ENCODE results near the gene RNF223.
A peak's percentile ranks its signal among the peaks of the same experiment; 100 is the strongest.
"Not testable (repeated sequence)": the region's sequence is repeated elsewhere in the genome, so short reads cannot be mapped to it uniquely, and the experiment has no call there.

Gene RNF223

DNA sequence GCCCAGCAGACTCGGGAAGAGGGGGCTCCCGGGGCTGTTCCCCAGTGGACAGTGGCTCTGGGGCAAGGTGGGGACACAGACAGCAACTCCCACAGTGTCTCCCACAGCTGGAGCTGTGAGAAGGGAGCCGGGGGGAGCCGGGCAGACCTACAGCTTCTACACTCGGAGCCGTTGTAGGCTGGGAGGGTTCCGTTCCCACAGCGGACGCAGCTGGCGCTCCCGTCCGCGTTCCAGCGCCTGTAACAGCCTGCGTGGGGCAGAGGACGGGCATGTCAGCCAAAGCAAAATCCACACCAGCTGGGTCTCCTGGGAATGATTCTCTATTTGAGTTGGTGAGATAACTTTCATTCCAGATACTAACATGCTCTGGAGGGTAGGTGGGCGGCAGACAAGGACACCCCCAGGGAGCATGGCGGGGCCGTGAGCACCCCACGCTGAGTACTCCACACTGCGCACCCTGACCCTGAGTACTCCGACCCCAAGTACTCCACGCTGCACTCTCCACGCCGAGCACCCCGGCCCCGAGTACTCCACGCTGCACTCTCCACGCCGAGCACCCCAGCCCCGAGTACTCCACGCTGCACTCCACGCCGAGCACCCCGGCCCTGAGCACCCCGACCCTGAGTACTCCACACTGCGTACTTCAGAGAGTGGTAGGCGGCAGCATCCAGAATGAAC lies 13.4 kb upstream of the RNF223 start:
- DNase-seq (ENCODE audit: low read depth): no peak

DNA sequence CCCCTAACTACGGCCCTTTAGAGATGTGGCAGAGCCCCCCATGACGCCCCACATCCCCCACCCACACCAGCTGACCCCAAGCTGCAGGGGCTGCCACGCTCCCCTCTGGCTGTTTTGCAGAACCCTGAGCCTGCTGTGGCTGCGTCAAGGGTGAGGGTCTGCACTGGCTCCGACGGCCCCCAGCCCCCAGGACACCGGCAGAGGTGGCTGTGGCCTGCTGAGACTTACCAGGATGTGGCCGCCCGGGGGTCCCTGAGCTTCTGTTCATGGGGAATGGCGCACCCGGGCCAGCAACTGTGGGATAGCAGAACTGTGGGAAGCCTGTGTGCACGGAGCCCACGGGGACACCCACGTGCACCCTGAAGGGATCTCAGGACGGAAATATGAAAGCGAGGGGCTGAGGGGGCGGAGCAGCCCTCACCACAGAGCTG lies 12.8 kb upstream of the RNF223 start:
- DNase-seq (ENCODE audit: low read depth): no peak

DNA sequence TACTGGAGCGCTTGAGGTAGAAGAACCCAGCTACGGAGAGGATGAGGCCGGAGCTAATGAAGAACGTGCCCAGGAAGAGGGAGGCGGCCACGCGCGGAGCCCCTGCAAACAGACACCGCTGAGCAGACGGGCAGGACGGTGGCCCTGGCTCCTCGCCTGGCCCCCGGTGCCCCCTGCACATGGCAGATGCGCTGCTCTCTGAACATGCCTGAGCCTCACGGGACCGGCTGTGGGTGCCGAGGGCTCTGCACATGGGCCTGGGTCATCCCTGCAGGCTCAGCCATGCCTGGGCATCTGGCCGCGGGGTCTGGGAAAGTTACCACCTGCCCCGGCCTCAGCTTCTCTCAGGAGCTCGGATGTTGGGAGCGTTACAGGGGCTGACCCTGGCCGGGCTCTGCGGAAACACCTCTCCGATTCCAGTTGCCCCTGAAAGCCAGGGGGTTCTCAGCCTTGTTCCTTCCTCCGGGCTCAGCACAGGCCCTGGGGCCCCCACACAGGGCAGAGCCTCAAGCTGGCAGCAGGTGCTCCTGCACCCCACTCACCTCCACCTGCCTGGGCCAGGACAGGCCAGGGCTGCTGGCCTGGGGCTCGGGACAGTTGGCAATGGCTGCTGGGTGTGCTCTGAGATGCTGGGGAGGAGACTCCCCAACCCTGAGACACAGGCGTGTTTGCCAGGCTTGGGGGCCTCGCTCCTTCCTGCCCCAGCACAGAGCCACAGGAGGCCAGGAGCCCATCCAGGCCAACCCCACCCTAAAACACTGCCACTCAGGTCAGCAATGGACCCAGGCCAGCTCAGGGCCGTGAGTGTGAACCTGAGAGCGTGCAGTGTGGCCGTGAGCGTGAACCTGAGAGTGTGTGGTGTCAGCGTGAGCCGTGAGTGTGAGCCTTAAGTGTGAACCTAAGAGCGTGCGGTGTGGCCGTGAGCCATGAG lies 12.1 kb upstream of the RNF223 start:
- no peak for DNase-seq (ENCODE audit: low read depth)

DNA sequence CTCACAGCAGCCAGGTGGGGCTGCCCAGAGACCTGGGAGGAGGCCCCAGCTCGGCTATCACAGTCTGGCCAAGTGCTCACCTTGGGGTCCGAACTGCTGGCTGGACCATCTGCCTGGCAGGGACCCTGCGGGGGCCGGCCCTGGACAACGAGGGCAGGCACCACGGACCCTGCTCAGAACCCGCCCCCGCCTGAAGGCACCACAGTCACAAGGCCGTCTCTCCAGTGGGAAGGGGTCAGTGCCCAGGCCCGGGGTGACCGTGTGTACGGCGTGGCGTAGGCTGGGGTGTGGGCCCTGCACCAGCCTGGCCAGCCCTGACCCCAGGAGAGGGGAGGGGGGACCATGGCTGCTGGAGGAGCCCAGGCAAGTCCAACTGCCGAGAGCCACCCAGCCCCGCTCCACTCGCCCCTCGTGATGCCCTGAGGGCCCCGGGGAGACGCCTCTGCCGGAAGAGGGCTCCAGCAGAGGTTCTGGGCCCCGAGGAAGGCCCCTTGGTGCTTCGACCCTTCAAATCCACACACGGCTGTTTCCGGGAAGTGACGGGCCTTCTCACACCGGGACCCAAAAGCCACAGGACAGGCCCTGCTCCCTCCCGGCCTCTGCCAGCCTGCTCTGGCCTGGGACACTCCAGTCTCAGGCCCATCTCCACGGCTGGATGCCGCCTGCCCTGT lies 11.2 kb upstream of the RNF223 start:
- DNase-seq (ENCODE audit: low read depth): no peak

DNA sequence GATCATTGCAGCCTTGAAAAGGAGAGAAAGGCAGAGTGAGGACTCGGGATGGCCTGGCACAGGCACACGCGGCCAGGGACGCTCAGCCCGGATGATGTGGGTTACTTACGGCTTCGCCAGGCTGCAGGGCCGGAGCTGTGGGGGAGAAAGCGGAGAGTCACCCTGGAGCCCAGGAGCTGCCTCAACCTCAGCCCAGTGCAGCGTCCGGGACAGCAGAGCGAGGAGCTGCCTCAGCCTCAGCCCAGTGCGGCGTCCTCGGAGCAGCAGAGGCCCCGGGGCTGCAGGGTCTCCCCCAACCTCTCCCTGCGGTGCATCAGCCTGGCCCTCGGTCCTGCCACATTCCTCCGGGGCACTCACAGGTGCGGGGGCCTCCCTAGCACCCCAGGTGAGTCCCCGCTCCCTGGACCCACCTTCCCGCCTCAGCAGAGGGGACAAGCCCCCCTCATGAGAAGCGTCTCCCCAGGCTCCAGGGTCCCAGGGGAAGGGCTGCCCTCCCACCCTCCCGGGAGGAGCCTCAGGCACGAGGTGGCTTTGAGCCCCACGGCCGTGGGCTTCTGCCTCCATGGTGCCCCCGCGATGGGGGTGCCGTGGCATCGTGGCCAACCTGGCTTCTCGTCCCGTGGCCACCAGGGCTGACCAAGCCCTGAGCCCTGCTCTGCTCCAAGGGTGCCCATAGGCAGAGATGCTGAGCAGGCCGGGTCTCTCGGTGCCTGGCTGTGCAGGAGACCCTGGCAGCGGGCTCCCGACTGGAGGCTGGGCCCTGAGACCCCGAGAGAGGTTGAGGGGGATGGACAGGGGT lies 10.5 kb upstream of the RNF223 start:
- no peak for DNase-seq (ENCODE audit: low read depth)

DNA sequence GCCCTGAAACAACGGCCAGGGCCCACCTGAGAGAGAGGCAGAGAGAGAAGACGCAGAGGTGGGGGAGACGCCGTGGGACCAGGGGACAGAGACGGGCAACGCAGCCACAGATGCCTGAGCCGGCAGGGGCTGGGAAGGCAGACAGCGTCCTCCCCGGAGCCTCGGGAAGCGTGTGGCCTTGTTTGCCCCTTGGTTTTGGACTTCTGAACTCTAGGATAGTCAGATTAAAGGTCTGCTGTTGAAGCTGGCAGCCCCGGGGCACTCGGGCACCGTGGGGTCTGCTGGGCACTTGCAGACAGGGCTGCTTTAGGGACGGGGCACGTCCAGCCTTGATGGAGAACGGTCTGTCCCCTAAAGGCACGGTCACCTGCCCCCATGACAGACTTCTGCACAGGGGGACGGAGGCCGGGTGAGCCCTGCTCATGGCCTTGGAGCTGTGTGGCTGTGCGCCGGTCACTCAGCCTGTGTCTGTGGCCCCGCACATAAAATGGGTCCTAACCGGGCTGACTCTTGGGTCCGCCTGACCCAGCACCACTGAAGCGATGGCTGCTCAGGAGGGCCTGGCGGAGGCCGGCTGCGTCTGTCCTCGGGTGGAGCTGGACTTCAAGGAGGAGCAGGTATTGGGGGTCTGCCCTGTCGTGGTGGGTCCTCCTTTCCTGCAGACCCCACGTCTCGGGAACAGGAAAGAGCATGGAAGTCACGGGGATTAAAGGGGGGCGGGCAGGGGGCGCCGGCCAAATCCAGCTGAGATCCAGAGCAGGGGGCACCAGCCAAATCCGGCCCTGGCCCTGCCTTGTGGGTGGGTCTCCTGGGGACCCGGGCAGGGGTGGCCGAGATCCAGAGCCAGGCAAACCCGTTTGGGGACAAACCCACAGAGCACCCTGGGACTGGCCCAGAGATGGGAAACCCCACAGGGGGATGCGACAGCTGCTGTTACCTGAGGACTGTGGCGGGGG lies 9.6 kb upstream of the RNF223 start:
- DNase-seq (ENCODE audit: low read depth): no peak

DNA sequence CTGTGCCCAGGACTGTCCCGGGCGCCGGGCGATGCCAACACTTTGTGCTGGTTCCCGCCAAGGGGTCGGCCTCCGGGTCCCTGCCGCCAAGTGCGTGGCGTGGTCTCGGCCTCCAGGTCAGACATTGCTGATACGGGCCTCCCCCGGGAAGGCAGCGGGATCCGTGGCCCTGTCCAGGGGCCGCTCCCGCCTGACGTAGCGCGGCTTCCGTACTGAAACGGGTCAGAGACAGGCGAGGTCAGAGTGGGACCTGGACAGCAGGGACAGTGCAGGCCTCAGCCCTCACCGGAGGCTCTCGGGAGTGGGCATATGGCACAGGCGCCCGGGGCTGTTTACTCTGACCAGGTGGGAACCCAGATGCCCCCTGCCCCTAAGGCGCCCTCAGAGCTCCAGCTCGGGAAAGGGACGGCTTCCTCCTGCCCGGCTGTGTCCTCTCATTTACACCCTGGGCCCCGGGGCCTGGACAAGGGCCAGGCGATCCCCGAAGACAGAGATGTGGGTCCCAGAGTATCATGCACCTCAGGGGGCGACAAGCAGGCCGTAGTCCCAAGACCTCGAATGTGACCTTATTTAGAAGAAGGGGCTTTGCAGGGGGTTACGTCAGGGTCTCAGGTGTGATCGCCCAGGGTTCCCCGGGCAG lies 8.8 kb upstream of the RNF223 start:
- no peak for DNase-seq (ENCODE audit: low read depth)

DNA sequence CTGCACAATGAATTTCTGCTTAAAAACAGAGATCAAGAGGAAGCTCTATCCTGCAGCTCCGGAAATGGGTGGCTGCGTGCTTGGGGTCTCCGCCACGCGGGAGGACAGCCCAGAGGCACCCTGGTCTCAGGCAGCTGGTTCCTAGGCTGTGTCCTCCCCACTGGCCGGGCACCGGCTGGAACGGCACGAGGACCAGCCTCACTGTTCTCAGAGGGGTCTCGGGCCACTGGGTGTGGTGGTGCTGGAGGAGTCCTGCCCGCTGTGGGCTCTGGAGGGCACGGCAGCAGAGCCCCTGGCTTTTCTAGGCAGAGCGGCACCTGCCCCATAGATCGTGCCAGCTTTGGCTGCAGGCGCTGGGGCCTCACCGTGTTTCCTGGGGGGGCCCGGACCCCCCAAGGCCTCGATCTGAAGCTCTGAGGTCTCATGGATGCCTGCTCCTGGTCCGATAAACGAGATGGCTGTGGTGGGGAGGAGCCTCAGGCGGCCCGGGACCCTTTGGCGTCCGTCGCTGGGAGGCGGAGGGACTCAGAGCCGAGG lies 8.2 kb upstream of the RNF223 start:
- DNase-seq (ENCODE audit: low read depth): no peak

DNA sequence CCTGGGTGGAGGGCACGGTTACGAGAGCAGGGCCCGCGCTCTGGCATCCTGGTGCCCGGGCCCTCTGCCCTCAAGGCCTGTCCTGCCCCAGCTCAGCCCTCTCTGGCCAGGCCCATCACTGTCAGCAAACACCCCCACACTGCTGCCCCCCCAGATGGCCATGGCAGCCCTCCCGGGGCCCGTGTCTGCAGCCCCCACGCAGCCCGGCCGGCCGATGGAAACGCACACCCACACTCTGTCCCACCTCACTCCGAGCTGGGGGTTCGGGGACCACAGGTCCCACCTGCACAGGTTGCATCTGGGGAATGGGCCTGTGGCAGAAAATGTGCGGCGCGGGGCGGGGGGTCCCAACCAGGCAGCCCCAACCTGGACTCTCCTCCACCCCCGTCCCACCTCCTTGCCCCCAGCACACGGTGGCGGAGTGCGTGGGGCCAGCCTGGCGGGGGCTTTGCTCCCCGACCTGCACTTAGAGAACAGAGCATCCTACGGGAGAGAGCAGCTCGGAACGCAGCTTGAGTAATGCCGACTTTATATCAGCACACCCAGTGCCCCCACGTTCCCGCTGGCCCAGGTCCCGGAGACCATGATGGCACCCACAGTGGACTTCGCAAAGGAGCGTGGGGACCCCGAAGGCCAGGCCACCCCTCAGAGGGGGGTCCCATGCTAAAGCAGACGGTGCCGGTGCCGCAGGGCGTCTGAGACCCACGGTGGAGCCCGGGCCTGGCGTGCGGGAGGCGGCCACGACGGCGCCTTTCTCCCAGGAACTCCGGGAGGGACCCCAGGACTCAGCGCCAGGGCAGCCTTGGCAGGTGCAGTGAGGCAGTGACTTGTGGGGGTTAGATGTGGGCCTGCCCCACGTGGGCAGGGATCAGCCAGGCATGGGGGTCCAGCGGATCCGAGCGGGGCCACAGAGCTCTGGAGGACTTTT lies 7.5 kb upstream of the RNF223 start:
- no peak for DNase-seq (ENCODE audit: low read depth)

DNA sequence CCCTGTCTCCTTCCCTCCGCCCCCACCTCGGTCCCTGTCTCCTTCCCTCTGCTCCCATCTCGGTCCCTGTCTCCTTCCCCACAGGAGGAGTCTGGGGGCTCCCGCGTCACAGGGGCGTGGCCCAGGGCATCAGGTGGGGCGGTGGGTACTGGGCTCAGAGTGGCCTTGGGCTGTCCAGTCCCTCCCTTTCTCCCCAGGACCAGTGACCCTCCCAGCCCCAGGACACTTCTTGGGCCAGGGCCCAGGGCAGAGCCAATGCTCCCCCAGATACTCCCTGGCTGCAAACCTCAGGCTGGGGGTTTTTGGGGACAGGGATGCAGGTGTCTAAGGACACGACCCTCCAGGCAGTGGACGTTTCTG lies 6.8 kb upstream of the RNF223 start:
- no peak for DNase-seq (ENCODE audit: low read depth)

DNA sequence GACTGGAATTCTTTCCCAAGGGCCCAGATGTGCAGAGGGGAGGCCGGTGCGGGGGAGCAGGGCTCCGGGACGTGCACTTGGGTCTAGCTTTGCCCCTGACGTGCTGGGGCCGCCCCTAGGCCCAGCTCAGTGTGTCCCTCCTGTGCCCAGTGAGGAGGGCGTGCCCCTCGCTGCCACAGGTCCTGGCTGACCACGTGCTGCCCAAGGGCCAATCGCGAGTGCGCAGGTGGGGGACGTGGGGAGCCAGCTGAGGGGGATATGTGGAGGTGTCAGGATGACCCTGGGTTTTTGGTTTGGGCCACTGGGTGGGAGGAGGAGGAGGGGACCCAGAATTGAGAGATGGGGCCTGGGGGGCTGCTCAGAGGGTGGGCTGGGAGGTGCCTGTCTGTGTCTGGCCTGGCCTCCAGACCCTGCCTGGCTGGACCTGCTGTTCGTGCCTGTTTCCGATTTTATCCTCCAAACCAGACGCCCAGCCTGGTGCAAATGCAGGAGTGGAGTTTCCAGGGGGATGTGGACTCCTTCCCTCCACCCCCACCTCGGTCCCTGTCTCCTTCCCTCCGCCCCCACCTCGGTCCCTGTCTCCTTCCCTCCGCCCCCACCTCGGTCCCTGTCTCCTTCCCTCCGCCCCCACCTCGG lies 6.1 kb upstream of the RNF223 start:
- DNase-seq (ENCODE audit: low read depth): no peak

DNA sequence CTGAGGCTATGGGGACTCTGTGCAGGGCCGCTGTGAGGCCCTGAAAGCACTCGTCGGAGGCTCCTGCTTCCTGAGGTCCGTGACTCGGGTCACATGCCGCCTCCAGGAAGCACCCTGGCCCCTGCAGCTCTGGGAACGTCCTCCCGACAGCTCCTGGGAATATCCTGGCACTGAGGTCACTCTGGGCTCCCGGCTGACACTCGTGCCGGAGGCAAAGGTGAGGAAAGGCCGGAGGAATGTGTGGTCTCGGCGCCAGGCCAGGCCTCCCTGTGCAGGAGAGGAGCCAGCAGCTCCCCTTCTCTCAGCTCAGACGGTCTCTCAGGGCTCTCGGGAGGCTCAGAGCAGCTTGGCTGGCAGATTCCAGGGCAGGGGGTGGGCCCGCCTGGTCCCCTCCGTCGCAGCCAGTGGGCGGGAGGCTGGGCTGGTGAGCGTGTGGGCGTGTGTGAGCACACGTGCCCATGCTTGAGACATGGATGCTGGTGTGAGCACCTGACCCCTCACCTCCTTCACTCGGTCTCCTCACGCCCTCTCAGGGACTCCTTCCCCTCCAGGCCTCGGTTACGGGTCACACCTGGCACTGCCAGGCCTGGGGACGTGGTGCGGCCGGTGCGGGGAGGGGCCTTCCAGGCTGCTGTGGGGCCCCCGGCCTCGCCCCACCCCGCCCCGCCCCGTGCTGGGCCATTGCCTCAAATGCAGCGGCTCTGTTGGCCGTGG lies 5.5 kb upstream of the RNF223 start:
- DNase-seq (ENCODE audit: low read depth): peak; percentile 33

DNA sequence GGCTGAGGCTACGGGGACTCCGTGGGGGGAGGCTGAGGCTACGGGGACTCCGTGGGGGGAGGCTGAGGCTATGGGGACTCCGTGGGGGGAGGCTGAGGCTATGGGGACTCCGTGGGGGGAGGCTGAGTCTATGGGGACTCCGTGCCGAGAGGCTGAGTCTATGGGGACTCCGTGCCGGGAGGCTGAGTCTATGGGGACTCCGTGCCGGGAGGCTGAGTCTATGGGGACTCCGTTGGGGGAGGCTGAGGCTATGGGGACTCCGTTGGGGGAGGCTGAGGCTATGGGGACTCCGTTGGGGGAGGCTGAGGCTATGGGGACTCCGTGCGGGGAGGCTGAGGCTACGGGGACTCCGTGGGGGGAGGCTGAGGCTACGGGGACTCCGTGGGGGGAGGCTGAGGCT lies 3.3 kb upstream of the RNF223 start:
- DNase-seq (ENCODE audit: low read depth): not testable (repeated sequence)

DNA sequence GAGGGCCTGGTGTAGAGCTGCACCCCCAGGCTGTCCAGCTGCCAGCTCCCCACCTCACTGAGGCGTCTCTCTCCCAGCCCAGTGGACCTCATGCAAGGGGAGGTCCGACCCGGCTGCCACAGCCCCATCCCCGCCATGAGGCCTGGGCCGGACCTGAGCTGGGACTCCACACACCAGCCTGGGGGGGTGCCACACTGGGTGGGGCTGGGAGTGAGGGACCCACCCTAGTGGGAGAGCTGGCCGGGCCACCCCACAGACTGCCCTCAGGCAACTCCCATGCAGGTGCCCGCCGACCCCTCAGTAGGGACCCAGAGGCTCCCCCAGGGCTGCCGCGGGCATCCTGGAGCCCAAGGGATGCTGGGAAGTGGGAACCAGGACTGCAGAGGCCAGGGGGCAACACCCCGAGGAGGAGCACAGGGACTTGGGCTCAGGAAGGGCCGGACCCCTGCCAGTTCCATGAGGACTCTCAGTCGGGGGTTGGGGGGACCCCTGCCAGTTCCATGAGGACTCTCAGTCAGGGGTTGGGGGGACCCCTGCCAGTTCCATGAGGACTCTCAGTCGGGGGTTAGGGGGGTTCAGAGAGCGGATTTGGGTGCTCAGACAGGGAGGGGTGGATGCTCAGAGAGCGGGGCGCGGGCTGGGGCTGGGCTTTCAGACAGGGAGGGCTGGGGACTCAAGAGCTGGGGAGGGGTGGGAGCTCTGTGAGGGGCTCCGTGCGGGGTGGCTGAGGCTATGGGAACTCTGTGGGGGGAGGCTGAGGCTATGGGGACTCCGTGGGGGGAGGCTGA lies 1.2 kb upstream of the RNF223 start:
- no peak for DNase-seq (ENCODE audit: low read depth)

DNA sequence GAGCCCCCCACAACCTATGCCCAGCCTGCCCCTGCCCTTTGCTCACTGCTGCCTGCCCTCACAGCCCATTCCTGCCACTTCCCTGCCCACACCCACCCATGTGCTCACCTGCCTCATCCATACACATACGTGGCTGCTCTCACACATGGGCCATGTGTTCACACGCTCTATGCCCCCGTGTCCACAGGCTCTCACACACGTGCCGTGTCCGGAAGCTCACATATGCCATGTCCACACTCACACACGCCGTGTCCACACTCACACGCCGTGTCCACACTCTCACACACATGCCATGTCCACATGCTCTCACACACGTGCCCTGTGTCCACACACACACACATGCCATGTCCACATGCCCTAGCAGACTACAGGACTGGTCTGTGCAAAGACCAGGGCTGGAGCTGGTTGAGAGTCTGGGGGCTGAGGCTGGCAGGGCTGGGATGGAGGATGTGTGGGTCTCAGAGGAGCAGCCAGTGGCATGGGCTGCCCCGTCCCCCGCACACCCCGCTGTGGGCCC lies 583 bp upstream of the RNF223 start:
- no peak for DNase-seq (ENCODE audit: low read depth)

DNA sequence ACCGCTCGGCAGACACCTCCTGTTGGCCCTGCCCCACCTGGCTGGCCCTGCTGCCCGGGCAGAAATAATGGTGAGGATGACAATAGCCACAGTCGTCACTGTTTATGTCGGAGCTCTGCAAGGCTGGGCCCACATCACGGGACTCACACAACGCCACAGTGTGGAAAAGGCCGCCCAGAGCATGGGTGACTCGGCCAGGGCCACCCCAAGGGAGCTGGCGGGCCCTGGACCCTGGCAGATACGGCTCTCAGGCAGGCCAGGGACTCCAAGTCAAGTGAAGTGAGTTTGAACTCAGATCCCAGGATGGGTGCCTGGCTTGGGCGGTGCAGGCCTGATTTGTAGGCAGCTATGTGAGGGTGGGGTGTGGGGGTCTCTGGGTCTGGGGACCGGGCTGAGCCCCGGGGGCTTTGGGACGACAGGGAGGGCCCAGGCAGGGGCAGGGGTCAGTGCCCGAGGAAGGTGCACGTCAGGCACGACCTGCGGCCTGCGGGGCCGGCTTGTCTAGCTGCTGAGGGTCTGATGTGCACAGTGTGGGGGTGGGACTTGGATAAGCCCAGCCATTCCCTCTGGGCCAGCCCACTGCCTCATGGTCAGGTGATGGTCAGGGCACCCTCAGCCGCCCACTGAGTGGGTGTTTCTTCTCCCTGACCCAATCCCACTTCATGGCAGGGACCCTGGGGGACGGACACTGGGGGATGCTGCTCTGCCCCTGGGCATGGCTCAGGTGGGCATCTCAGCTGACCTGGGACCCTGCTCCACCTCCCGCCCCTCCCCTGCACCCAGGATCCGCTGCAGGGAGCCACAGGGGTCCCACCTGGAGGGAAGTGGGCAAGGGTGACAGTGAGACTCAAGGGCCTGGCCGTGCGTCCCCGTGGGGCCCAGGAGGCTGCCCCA lies 1.0 kb downstream of the RNF223 start:
- no peak for DNase-seq (ENCODE audit: low read depth)

Measured in stimulated activated CD4-positive, alpha-beta T cell treated with anti-CD3 and anti-CD28 coated beads, Interleukin-2, amount 100 ng/mL, for 4 hours (primary cell).